DMS114 treated with DMSO at 0.1 percent for 48 hours (cell line): ENCODE data around the gene CPAMD8.

Experiments used
- DNase-seq: peaks from one replicate; lab custom pipeline; 2025; ENCODE audit not compliant: unreplicated experiment; lab: John Stamatoyannopoulos, UW

Gene CPAMD8

GRCh38 chr19:17026706-17027534, at the start of gene CPAMD8:
Gene CPAMD8 (minus strand): TSS chr19:17026810. CDS start chr19:17026642, 168 bp downstream.
- DNase-seq: no peak

GRCh38 chr19:17075864-17076542, 49.4 kb upstream of the CPAMD8 start:
- DNase-seq: no peak

GRCh38 chr19:17075035-17075863, 48.6 kb upstream of the CPAMD8 start, which contains the start of the genes HAUS8 and MYO9B:
Gene HAUS8 (minus strand): TSS chr19:17075452. CDS start chr19:17075422, 30 bp downstream.
Gene MYO9B (plus strand): TSS chr19:17075777. CDS start chr19:17101718, 25,941 bp downstream.
- peak; percentile 95 for DNase-seq

GRCh38 chr19:17074634-17075034, 48.0 kb upstream of the CPAMD8 start:
- DNase-seq: no peak

- DNase-seq: no peak
Observed at GRCh38 chr19:17073869-17074633, 47.4 kb upstream of the CPAMD8 start.

- no peak for DNase-seq
Observed at GRCh38 chr19:17070912-17071311, 44.3 kb upstream of the CPAMD8 start.

GRCh38 chr19:17070421-17070820, 43.8 kb upstream of the CPAMD8 start:
- DNase-seq: no peak

- no peak for DNase-seq
Observed at GRCh38 chr19:17069193-17069592, 42.6 kb upstream of the CPAMD8 start.

- DNase-seq: no peak
Observed at GRCh38 chr19:17063428-17063827, 36.8 kb upstream of the CPAMD8 start.

- no peak for DNase-seq
Observed at GRCh38 chr19:17061691-17062090, 35.1 kb upstream of the CPAMD8 start.

- DNase-seq: no peak
Observed at GRCh38 chr19:17061205-17061604, 34.6 kb upstream of the CPAMD8 start.

GRCh38 chr19:17060802-17061201, 34.2 kb upstream of the CPAMD8 start:
- DNase-seq: no peak

- peak; percentile 14 for DNase-seq
Observed at GRCh38 chr19:17058236-17058635, 31.6 kb upstream of the CPAMD8 start.

GRCh38 chr19:17055636-17056035, 29.0 kb upstream of the CPAMD8 start:
- no peak for DNase-seq

- no peak for DNase-seq
Observed at GRCh38 chr19:17054746-17055145, 28.1 kb upstream of the CPAMD8 start.

- DNase-seq: peak; percentile 43
Observed at GRCh38 chr19:17052439-17052838, 25.8 kb upstream of the CPAMD8 start.

GRCh38 chr19:17049711-17050280, 23.2 kb upstream of the CPAMD8 start:
- no peak for DNase-seq

GRCh38 chr19:17048885-17049453, 22.4 kb upstream of the CPAMD8 start:
- no peak for DNase-seq

- DNase-seq: no peak
Observed at GRCh38 chr19:17045907-17046502, 19.4 kb upstream of the CPAMD8 start.
